Activated CD4-positive, CD25-positive, alpha-beta regulatory T cell treated with anti-CD3 and anti-CD28 coated beads, Interleukin-2, amount 50 U/mL, for 16 hours (primary cell): ENCODE measurements around the gene DNAJC1.

Experiments
- DNase-seq: peaks from one replicate; pipeline ENCODE4 v3.0.0-alpha.2; 2020; ENCODE audit warnings: low read depth, low spot score

The DNAJC1 gene

DNA sequence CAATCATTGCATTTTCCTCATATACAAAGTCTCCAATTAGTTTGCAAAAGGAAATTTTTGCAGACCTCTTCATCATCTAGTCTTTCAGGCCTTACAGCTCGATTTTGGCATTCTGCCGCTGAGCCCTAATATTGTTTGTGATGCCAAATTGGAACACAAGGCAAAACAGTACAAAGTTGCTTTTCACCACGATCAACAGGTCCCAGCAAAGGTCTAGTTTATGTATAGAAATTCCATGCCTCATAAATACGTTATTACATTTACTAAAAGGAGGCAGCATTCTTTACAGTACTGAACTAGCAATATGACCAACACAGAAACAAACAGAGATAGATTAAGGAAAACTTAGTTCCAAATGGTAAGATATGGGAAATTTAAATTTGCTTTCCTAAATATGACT is 7.0 kb upstream of the DNAJC1 start:
- no peak for DNase-seq

DNA sequence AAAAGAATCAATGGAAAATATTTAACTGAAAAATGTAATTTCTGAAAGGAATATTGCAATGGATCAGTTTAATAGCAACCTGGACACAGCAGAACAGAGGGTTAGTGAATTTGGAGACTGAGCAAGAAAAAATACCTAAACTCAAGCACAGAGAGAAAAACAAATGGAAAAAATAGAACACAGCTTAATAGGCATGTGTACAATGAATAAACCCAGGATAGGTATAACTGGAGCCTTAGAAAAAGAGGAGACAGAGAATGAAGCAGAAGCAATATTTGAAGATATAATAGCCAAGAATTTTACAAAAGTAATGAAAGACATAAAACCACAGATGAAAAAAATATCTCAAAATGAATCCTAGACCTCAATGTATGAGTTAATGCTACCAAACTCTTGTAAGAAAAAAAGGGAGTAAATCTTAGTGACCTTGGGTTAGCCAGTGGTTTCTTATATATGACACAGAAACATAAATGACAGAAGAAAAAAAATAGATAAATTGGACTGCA is 2.9 kb upstream of the DNAJC1 start:
- DNase-seq = no peak

GRCh38 chr10:22005763-22006162 is 2.2 kb upstream of the DNAJC1 start:
- DNase-seq = no peak

DNA sequence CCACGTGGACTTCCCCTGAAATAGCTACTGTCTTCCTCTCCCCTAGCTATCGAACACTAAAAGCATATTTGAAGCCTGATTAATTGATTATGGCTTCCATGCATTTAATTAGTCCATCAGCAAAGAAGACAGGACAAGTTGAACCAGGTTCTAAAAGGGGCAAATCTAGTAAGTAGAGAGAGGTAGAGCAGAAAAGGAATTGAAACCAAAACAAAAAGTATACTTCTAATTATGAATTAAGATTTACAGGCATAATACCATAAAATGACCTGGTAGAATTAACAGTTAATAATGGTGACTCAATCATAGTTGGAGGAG is 393 bp upstream of the DNAJC1 start:
- no peak for DNase-seq

DNA sequence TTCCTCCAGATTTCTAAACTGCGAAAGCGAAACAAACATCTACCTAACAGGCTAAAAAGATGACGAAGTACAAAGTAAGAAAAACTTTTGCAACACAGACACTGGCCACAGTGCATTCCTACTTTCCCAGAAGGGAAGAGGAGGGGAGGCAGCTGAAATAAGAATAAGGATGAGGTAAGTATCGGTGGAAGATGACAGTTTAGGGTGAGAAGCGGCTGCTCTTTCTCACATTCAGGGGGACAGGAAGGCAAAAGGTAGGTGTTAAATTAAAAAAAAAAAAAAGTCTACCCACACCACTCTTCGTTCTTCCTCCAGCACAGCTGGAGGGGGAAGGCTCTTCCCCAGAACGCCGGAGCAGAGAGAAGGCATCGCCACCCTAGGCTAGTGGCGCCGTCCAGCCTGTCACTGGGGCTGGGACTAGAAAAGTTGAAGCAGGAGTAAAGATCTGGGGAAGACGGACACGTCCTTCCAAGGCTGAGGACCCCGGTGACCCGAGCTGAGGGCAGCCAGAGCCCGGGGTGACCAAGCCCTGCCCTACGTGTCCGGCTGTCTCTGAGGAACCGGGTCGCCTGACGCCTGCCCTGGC is 846 bp downstream of the DNAJC1 start:
- DNase-seq = no peak

DNA sequence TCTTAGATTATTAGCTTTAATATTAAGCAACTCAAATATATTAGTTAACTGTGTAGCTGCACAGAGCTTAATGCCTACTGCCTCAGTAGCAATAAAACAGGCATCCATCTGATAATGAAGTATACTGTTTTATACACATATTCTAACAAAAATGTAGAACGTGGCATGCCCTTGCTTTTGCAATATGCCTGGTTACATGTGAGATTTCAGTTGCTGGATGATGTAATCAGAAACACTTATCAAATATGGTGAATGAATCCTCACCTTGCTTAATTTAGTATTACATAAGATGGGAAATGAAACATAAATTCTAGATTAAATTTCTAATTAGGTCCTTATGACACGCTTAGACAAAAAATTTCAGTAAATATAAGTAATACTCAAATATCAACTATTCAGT is 8.0 kb downstream of the DNAJC1 start:
- no peak for DNase-seq

GRCh38 chr10:21993360-21994001 is 10.0 kb downstream of the DNAJC1 start:
- no peak for DNase-seq

- DNase-seq = no peak
These were observed 11.7 kb downstream of the DNAJC1 start for GRCh38 chr10:21991785-21992184.

GRCh38 chr10:21990449-21990848 is 13.1 kb downstream of the DNAJC1 start:
- DNase-seq = no peak

GRCh38 chr10:21989453-21990154 is 13.9 kb downstream of the DNAJC1 start:
- no peak for DNase-seq

DNA sequence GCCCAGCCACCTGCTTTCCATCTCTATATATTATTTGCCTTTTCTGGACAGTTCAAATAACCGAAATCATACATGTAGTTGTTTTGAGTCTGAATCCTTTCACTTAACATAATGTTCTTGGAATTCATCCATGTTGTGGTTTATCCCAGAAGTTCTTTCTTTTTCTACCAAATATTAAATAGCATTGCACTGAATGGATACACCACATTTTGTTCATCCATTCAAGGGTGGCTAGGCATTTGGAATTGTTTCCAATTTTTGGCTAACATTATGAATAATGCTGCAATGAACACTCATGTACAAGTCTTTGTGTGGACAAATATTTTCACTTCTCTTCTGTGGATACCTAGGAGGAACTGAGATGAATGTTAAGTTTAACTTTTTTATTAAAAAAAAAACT is 18.0 kb downstream of the DNAJC1 start:
- no peak for DNase-seq

DNA sequence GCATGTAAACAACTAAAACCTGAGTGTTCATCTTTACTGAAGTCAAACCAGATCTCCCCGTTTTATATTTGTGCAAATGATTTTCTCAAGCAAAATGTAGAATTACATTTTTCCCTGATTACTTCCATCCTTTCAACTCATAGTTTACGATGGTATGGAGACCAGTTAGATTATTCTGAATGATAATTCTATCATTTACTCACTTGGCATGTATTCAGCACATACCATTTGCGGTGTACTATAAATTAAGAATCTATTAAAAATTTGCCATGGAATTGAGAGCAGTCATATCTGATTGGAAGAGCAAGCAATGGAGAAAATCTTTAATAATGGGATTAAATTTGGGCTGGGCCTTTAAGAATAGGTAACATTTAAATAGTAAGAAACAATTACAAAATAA is 22.4 kb downstream of the DNAJC1 start:
- no peak for DNase-seq

DNA sequence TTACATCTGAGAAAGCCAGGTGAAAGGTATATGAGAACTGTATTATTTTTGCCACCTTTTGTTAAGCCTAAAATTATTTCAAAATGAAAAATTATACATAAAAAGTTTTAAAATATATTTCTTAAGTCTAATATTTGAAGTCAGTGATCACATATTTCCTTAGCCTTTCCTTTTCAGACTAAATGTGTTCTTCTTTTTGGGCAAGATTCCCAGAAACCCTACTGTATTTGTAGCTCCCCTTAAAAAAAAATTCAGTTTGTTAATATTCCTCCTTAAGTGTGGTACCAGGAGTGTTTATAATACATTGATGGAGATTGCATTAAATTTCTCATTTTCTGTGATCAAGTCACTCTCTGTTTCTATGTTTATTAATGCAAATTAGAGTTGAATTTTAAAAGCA is 22.8 kb downstream of the DNAJC1 start:
- DNase-seq = no peak

- no peak for DNase-seq
These were observed 25.2 kb downstream of the DNAJC1 start for GRCh38 chr10:21978191-21978862.

DNA sequence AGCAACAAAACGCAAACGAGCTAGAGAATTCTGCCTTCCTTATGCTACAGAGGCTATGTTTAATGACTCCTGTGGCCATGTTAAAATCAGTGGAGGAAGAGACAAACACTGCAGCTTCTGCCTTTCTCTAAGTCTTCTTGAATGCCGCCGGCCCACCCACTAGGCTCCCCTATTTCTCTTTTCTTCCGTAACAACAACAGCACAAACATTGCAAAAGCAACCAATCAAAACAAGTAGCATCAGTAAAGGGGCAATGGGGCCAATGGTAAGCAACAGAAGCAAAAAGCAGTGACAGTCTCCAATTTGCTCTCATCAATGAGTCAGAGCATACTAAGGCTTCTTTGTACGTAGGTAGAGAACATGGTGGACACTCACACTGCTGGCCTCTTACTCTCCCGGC is 26.8 kb downstream of the DNAJC1 start:
- no peak for DNase-seq

- no peak for DNase-seq
These were observed 27.2 kb downstream of the DNAJC1 start for GRCh38 chr10:21976280-21976679.

GRCh38 chr10:21975378-21975990 is 28.0 kb downstream of the DNAJC1 start:
- DNase-seq = no peak

- no peak for DNase-seq
These were observed 30.9 kb downstream of the DNAJC1 start for GRCh38 chr10:21972584-21972983.

DNA sequence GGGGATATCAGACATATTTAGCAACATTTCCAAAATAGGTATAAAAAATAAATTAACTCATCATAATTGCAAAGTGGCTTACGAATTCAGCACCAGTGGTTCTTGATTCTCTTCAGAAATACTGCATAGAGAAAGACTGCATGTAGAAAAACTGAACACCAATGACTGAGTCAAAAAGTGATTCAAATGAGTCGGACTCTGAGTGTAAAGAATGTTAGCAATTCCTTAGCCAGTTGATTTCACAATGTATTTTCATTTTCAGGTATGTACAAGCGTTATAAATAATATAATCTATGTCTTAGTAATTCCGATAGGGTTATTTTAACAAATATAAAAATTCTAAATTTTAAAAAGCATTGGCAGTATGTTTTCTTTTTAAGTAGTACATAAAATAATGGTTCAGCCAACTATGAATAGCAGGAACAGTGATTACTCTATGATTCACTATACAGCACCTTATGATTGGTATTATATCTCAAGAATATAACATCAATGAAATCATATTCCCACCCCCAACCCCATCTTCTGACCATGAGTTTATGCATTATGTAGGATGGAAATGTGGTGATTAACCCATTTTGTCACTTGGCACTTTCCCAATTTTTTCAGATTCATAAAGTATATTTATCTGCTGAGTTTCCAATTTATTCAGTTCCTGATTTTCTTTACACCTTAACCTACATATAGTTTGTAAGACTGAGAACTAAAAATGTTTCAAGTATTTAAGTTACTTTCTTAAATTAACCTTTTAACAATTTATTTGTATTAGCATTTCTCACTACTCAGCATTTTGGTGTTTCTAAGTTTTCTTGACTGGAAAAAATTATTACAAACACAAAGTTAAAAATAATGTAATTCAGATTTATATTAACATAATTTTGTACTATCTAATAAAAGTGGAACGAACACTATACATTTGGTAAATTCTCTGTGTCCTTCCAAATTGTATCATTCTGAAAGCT is 33.9 kb downstream of the DNAJC1 start:
- DNase-seq = no peak

- DNase-seq = no peak
These were observed 38.4 kb downstream of the DNAJC1 start for GRCh38 chr10:21964983-21965665.
